SU-DHL-6 (cell line): ENCODE measurements around the gene ITIH1.

Experiments used
- H2AFZ ChIP-seq: fragments of 200-600 bp; sonication (generic); 2 replicates; pipeline ENCODE4 v1.6.1; 2014; ENCODE audit warnings: low read depth, mild to moderate bottlenecking, moderate library complexity, mixed read lengths, antibody characterized with exemption, low read length; ENCODE audit not compliant: severe bottlenecking
- H3F3A ChIP-seq: fragments of 200-600 bp; shearing (Covaris generic); 2 replicates; pipeline ENCODE4 v1.6.0; 2016; ENCODE audit warnings: antibody characterized with exemption, mild to moderate bottlenecking; ENCODE audit not compliant: insufficient read depth
- H3K27ac ChIP-seq: fragments of 200-600 bp; sonication (generic); 2 replicates; pipeline ENCODE4 v1.5.1; 2016; ENCODE audit warnings: low read depth, mild to moderate bottlenecking, low read length, moderate library complexity, mixed read lengths
- H3K27me3 ChIP-seq: fragments of 200-600 bp; sonication (generic), shearing (Covaris generic); 2 replicates; pipeline ENCODE4 v1.6.0; 2014; ENCODE audit warnings: mild to moderate bottlenecking, low read length
- H3K36me3 ChIP-seq: fragments of 200-600 bp; sonication (generic); 2 replicates; pipeline ENCODE4 v1.6.1; 2014; ENCODE audit warnings: mild to moderate bottlenecking, low read length, mixed read lengths
- H3K4me2 ChIP-seq: fragments of 300-600, 200-600 bp; shearing (Covaris generic), sonication (generic); 2 replicates; pipeline ENCODE4 v1.6.0; 2014; ENCODE audit warnings: low read length, low read depth, mild to moderate bottlenecking; ENCODE audit not compliant: poor library complexity, severe bottlenecking
- H3K4me3 ChIP-seq: fragments of 200-600 bp; sonication (generic); 2 replicates; pipeline ENCODE4 v1.5.1; 2014; ENCODE audit warnings: antibody characterized with exemption, low read length, mild to moderate bottlenecking, mixed read lengths; ENCODE audit not compliant: insufficient read depth, poor library complexity, severe bottlenecking
- H3K79me2 ChIP-seq: fragments of 200-600 bp; sonication (generic); 2 replicates; pipeline ENCODE4 v1.6.1; 2014; ENCODE audit warnings: mild to moderate bottlenecking, low read length, moderate library complexity; ENCODE audit not compliant: insufficient read depth
- H3K9ac ChIP-seq: fragments of 200-600 bp; sonication (generic); 2 replicates; pipeline ENCODE4 v1.7.0; 2014; ENCODE audit warnings: mild to moderate bottlenecking, low read length
- H3K9me2 ChIP-seq: fragments of 200-600 bp; sonication (generic); replicated peaks from 2 replicates; pipeline ENCODE4 v1.6.1; 2014; ENCODE audit warnings: low read length; ENCODE audit not compliant: insufficient read depth
- H3K9me3 ChIP-seq: fragments of 200-600 bp; sonication (generic); 2 replicates; pipeline ENCODE4 v1.6.1; 2014; ENCODE audit warnings: low read length, mixed read lengths; ENCODE audit not compliant: insufficient read depth
- H4K20me1 ChIP-seq: fragments of 200-600 bp; sonication (generic); 2 replicates; pipeline ENCODE4 v1.6.1; 2014; ENCODE audit warnings: low read depth, mild to moderate bottlenecking, antibody characterized with exemption, low read length, moderate library complexity, mixed read lengths
- CTCF ChIP-seq: fragments of 200-600 bp; sonication (generic); IDR thresholded peaks from one replicate; pipeline ENCODE4 v1.5.1; 2017; ENCODE audit warnings: antibody characterized with exemption, mild to moderate bottlenecking, low read length, moderate library complexity; ENCODE audit not compliant: insufficient read depth, poor library complexity, severe bottlenecking
- EZH2phosphoT487 ChIP-seq: fragments of 200-600 bp; sonication (generic), shearing (Covaris generic); conservative IDR thresholded peaks from 2 replicates; pipeline ENCODE4 v1.6.1; 2018; ENCODE audit warnings: mild to moderate bottlenecking, antibody characterized with exemption, low read length, moderate library complexity, mixed read lengths

ITIH1 gene

GRCh38 chr3:52809149-52809548 is 31.8 kb downstream of the ITIH1 start:
- Histone ChIP-seq H3K4me3 (no peak overlapping the region), H3K27me3 (no peaks in the 10 kb centered on the region), H3K36me3 (no peaks in the 10 kb centered on the region), H3F3A (no peaks in the 10 kb centered on the region), H4K20me1 (no peaks in the 10 kb centered on the region), H3K9me2 (no peaks in the 10 kb centered on the region), H3K79me2 (no peaks in the 10 kb centered on the region), H2AFZ (no peak overlapping the region), H3K27ac (no peak overlapping the region), H3K9me3 (no peaks in the 10 kb centered on the region), H3K4me2 (no peak overlapping the region), H3K9ac (no peak overlapping the region)
- TF ChIP-seq CTCF (no peak), EZH2phosphoT487 (no peak)

- no peaks in the 10 kb centered on the region for H3K9me3 ChIP-seq
- H3K36me3 ChIP-seq = no peaks in the 10 kb centered on the region
- H3K9me2 ChIP-seq = no peaks in the 10 kb centered on the region
- H3K79me2 ChIP-seq = no peaks in the 10 kb centered on the region
- no peak overlapping the region for H3K4me2 ChIP-seq
- no peaks in the 10 kb centered on the region for H3K27me3 ChIP-seq
- no peak overlapping the region for H3K9ac ChIP-seq
- TF ChIP-seq EZH2phosphoT487 (no peak), CTCF (no peak)
- no peaks in the 10 kb centered on the region for H4K20me1 ChIP-seq
- no peak overlapping the region for H3K27ac ChIP-seq
- H3K4me3 ChIP-seq = no peak overlapping the region
- H3F3A ChIP-seq = no peaks in the 10 kb centered on the region
- no peak overlapping the region for H2AFZ ChIP-seq
Measured at GRCh38 chr3:52809662-52810377, 32.4 kb downstream of the ITIH1 start.

GRCh38 chr3:52810923-52811322 is 33.5 kb downstream of the ITIH1 start:
- no peak overlapping the region for H3K4me3 ChIP-seq
- no peak overlapping the region for H3K4me2 ChIP-seq
- TF ChIP-seq CTCF (no peak), EZH2phosphoT487 (no peak)
- H3K9me3 ChIP-seq = no peaks in the 10 kb centered on the region
- no peak overlapping the region for H2AFZ ChIP-seq
- no peaks in the 10 kb centered on the region for H3K36me3 ChIP-seq
- H3K27ac ChIP-seq = no peak overlapping the region
- no peaks in the 10 kb centered on the region for H3K79me2 ChIP-seq
- H3F3A ChIP-seq = no peaks in the 10 kb centered on the region
- H3K27me3 ChIP-seq = no peaks in the 10 kb centered on the region
- no peaks in the 10 kb centered on the region for H4K20me1 ChIP-seq
- H3K9ac ChIP-seq = no peak overlapping the region
- no peaks in the 10 kb centered on the region for H3K9me2 ChIP-seq
